B cell (primary cell): ENCODE results near the gene MYORG. TPM values are rescaled to one million over a fixed set of nuclear protein-coding genes. Genes with fewer than 3 reads are reported as not detected.

Experiments used
- ATAC-seq: fragments of 200-7000 bp; cut with Tn5 transposase; one replicate; pipeline ENCODE4 v1.10.0; 2021; ENCODE audit warnings: low read depth, mild to moderate bottlenecking, moderate number of reproducible peaks, moderate library complexity
- CTCF ChIA-PET: fragments of 350-600 bp; sonication (Branson Sonifier 250); formaldehyde crosslinking; loops from one replicate; lab custom pipeline; 2021; ENCODE audit warnings: antibody characterized with exemption, inconsistent platforms; lab: Charles Lee
- POLR2A ChIA-PET: fragments of 350-600 bp; sonication (Branson Sonifier 250); formaldehyde crosslinking; loops from one replicate; lab custom pipeline; 2021; ENCODE audit warnings: antibody characterized with exemption; lab: Charles Lee
- DNase-seq: peaks from one replicate; pipeline ENCODE4 v3.0.0; 2013
- H2AFZ ChIP-seq: 2 replicates; pipeline ENCODE4 v1.6.1; 2012; ENCODE audit warnings: mild to moderate bottlenecking, low read depth, low read length; ENCODE audit not compliant: insufficient read depth, poor library complexity, severe bottlenecking
- H3K27ac ChIP-seq, 2 donors: 1 replicate in 1 of 2; 2 replicates in 1 of 2; pipeline ENCODE4 v1.5.1; 2012 to 2013; ENCODE audit warnings: low read length in 2 of 2, mild to moderate bottlenecking in 2 of 2, moderate library complexity in 1 of 2
- H3K27me3 ChIP-seq, 4 experiments: fragments of 200-600 bp in 1 of 4; sonication (generic) in 1 of 4; replicated peaks in 1 of 4; 1 replicate in 2 of 4; 2 replicates in 2 of 4; pipeline versions ENCODE4 v1.6.1 to v1.7.0; 2013 to 2016; ENCODE audit warnings: low read length in 3 of 4, mild to moderate bottlenecking in 2 of 4, mixed read lengths in 1 of 4, moderate library complexity in 1 of 4; ENCODE audit not compliant: insufficient read depth in 4 of 4, control insufficient read depth in 3 of 4; ENCODE audit errors: control extremely low read depth in 1 of 4
- H3K36me3 ChIP-seq, 2 experiments: replicated peaks in 1 of 2; 1 replicate in 1 of 2; 2 replicates in 1 of 2; pipeline versions ENCODE4 v1.6.1 to v1.7.1; 2013; ENCODE audit warnings: low read length in 1 of 2; ENCODE audit not compliant: insufficient read depth in 2 of 2, control insufficient read depth in 1 of 2; ENCODE audit errors: control extremely low read depth in 1 of 2, extremely low read depth in 1 of 2
- H3K4me1 ChIP-seq, 2 donors: fragments of 200-600 bp in 1 of 2; sonication (generic) in 1 of 2; 1 replicate in 1 of 2; 2 replicates in 1 of 2; pipeline versions ENCODE4 v1.5.1 to v1.6.1; 2013 to 2017; ENCODE audit warnings: low read length in 2 of 2; ENCODE audit not compliant: control insufficient read depth in 2 of 2, insufficient read depth in 2 of 2
- H3K4me2 ChIP-seq: replicated peaks from 2 replicates; pipeline ENCODE3; 2012; ENCODE audit warnings: mild to moderate bottlenecking, low read depth, low read length; ENCODE audit not compliant: poor library complexity, severe bottlenecking
- H3K4me3 ChIP-seq, 5 experiments: fragments of 200-600 bp in 1 of 5; sonication (generic) in 1 of 5; 1 replicate in 3 of 5; 2 replicates in 2 of 5; pipeline versions ENCODE4 v1.5.1 to v1.7.0; 2011 to 2016; ENCODE audit warnings: low read length in 4 of 5, mild to moderate bottlenecking in 4 of 5, low read depth in 2 of 5, control low read depth in 1 of 5, moderate library complexity in 1 of 5; ENCODE audit not compliant: insufficient read depth in 1 of 5; ENCODE audit errors: control extremely low read depth in 1 of 5, extremely low read depth in 1 of 5
- H3K79me2 ChIP-seq: fragments of 200-600 bp; sonication (generic); one replicate; pipeline ENCODE4 v1.6.0; 2016; ENCODE audit warnings: low read length; ENCODE audit not compliant: control insufficient read depth, insufficient read depth
- H3K9ac ChIP-seq: fragments of 200-600 bp; sonication (generic); 2 replicates; pipeline ENCODE4 v1.6.1; 2017; ENCODE audit warnings: mild to moderate bottlenecking, low read length, moderate library complexity
- H3K9me3 ChIP-seq, 3 donors: one replicate each; pipeline versions ENCODE4 v1.6.1 to v1.7.1; 2013; ENCODE audit warnings: low read length in 2 of 3; ENCODE audit not compliant: control insufficient read depth in 2 of 3, insufficient read depth in 1 of 3; ENCODE audit errors: control extremely low read depth in 1 of 3
- H4K20me1 ChIP-seq: 2 replicates; pipeline ENCODE4 v1.6.0; 2012; ENCODE audit warnings: mild to moderate bottlenecking, low read length; ENCODE audit not compliant: insufficient read depth, control insufficient read depth, poor library complexity, severe bottlenecking
- H3K27ac Mint-ChIP-seq: one replicate; pipeline ENCODE4 v1.8.0; 2021; ENCODE audit warnings: mixed read lengths
- H3K27me3 Mint-ChIP-seq: one replicate; pipeline ENCODE4 v1.8.0; 2021; ENCODE audit warnings: mixed read lengths
- H3K4me1 Mint-ChIP-seq: one replicate; pipeline ENCODE4 v1.8.0; 2021; ENCODE audit warnings: mixed read lengths
- H3K4me3 Mint-ChIP-seq: one replicate; pipeline ENCODE4 v1.8.0; 2021; ENCODE audit warnings: mixed read lengths
- H3K9me3 Mint-ChIP-seq: one replicate; pipeline ENCODE4 v1.8.0; 2022; ENCODE audit warnings: mixed read lengths; ENCODE audit not compliant: insufficient read depth
- CTCF ChIP-seq: fragments of 200-600 bp; IDR thresholded peaks from one replicate; pipeline ENCODE4 v1.8.0; 2022; ENCODE audit warnings: antibody characterized with exemption, mild to moderate bottlenecking
- EZH2 ChIP-seq: IDR thresholded peaks from 2 replicates; pipeline ENCODE4 v1.6.1; 2012; ENCODE audit warnings: borderline replicate concordance, low read depth, mild to moderate bottlenecking, moderate library complexity, low read length; ENCODE audit not compliant: insufficient read depth, poor library complexity, severe bottlenecking
- WGBS: methylation state at CpG from one replicate; pipeline ENCODE4 v1.1.5; 2013; ENCODE audit warnings: missing lambda C conversion rate; ENCODE audit not compliant: insufficient coverage; 5-methylcytosine and 5-hydroxymethylcytosine counted together
- intact Hi-C: fragments of 100-400 bp; cut with micrococcal nuclease; formaldehyde crosslinking; loops from one replicate; pipeline ENCODE4 v1.10.0; 2022
- polyA plus RNA-seq: library from polyadenylated mRNA; depleted of rRNA; stranded (reverse); fragments of >200 nt; gene quantifications from 2 replicates; pipeline ENCODE4 v1.2.3, GENCODE V29; 2012
- total RNA-seq, 2 donors: library from RNA; stranded (reverse); fragments of 120-200 nt in 1 of 2; gene quantifications; 1 replicate in 1 of 2; 2 replicates in 1 of 2; pipeline versions ENCODE4 v1.2.3 to v1.2.4, GENCODE V29; 2013 to 2022

The MYORG gene
- total and polyA plus RNA-seq, 2 donors (not counting 1 experiment from before 2014, with no cell fraction given) = 0.27 to 0.37 TPM

- Histone ChIP-seq H3K4me2 (no peak overlapping the region), H3K27me3 (peaks cover 0 to 6% (median 0%) of the 10 kb centered on the region in 4 experiments), H3K36me3 (no peaks in the 10 kb centered on the region), H3K9me3 (no peaks in the 10 kb centered on the region), H2AFZ (no peak overlapping the region), H3K79me2 (no peaks in the 10 kb centered on the region), H3K27ac (no peak overlapping the region), H3K4me3 (no peak overlapping the region), H3K9ac (no peak overlapping the region), H3K4me1 (no peaks in the 10 kb centered on the region), H4K20me1 (no peaks in the 10 kb centered on the region)
- intact Hi-C loops = no loop called here
- Mint-ChIP-seq H3K4me1 (peaks cover 4% of the 10 kb centered on the region), H3K27ac (no peak overlapping the region), H3K27me3 (peaks cover 12% of the 10 kb centered on the region), H3K4me3 (no peak overlapping the region), H3K9me3 (no peaks in the 10 kb centered on the region)
- POLR2A ChIA-PET = no interaction called here
- no peak for ATAC-seq
- no peak for DNase-seq
- TF ChIP-seq CTCF (no peak), EZH2 (no peak)
- WGBS = 90% methylated on average over 4 of the region's 4 CpGs
- CTCF ChIA-PET = interaction anchor here (1.2 kb wide), 1 partner anchor 17 kb away, joined by 4 read pairs; no protein-coding TSS in a partner anchor
These were observed 10.5 kb upstream of the MYORG start for GRCh38 chr9:34387239-34387638.

DNA sequence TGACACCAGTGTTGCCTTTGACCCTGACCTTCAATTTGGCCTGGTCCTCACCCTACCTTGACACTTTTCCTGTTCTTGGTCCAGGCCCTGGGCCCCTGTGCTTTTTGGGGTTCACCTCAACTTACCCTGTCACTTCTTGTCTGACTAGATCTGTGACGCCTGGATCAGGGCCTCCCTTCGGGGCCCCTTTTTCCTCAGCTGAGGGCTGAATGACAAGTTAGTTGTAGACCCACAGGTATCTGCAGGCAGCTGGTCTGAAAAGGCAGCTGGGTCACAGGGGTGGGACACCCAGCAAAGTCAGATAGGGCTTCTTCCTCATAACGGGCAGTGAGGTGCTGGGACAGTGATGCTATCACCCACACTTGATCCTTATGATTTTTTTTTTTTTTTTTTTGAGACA, 10.0 kb upstream of the MYORG start:
- Histone ChIP-seq H3K9me3 (no peaks in the 10 kb centered on the region), H3K4me1 (no peaks in the 10 kb centered on the region), H3K4me2 (no peak overlapping the region), H3K27ac (no peak overlapping the region), H2AFZ (no peak overlapping the region), H3K79me2 (no peaks in the 10 kb centered on the region), H3K4me3 (no peak overlapping the region), H3K9ac (no peak overlapping the region), H3K36me3 (no peaks in the 10 kb centered on the region), H4K20me1 (no peaks in the 10 kb centered on the region), H3K27me3 (peaks cover 0 to 5% (median under 1%) of the 10 kb centered on the region in 4 experiments)
- ATAC-seq (no peak), DNase-seq (no peak)
- no peak overlapping the region for H3K27ac Mint-ChIP-seq
- CTCF ChIA-PET = interaction anchor here (1.0 kb wide), 1 partner anchor 10 kb away, joined by 3 read pairs; the partner anchor contains the start of gene MYORG
- TF ChIP-seq CTCF (no peak), EZH2 (no peak)
- peaks cover 4% of the 10 kb centered on the region for H3K4me1 Mint-ChIP-seq
- no peak overlapping the region for H3K4me3 Mint-ChIP-seq
- WGBS = 87% methylated on average over 3 of the region's 3 CpGs
- intact Hi-C loops = no loop called here
- POLR2A ChIA-PET = no interaction called here
- H3K9me3 Mint-ChIP-seq = no peaks in the 10 kb centered on the region
- peaks cover 12% of the 10 kb centered on the region for H3K27me3 Mint-ChIP-seq
